ENCODE measurements around the gene FUZ. TPM values are rescaled to one million over a fixed set of nuclear protein-coding genes. Genes with fewer than 3 reads are reported as not detected.
A peak's percentile ranks its signal among the peaks of the same experiment; 100 is the strongest.

Gene FUZ
- total RNA-seq, 4 donors from 2014 or later, result 10.5 to 28.8 (median 23.3) TPM

- H3K27me3 ChIP-seq, result no peaks in the 10 kb centered on the region
- no peaks in the 10 kb centered on the region for H3K9me3 ChIP-seq
- TF ChIP-seq POLR2A (IDR thresholded peaks at IDR 0.05), result peak; percentile 66 to 91
- TF ChIP-seq, protein P1, sequence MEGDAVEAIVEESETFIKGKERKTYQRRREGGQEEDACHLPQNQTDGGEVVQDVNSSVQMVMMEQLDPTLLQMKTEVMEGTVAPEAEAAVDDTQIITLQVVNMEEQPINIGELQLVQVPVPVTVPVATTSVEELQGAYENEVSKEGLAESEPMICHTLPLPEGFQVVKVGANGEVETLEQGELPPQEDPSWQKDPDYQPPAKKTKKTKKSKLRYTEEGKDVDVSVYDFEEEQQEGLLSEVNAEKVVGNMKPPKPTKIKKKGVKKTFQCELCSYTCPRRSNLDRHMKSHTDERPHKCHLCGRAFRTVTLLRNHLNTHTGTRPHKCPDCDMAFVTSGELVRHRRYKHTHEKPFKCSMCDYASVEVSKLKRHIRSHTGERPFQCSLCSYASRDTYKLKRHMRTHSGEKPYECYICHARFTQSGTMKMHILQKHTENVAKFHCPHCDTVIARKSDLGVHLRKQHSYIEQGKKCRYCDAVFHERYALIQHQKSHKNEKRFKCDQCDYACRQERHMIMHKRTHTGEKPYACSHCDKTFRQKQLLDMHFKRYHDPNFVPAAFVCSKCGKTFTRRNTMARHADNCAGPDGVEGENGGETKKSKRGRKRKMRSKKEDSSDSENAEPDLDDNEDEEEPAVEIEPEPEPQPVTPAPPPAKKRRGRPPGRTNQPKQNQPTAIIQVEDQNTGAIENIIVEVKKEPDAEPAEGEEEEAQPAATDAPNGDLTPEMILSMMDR (IDR thresholded peaks at IDR 0.05), result peak in 1 of 4 experiments; percentile 11
- peak within 1 kb of the TSS; percentile 100 for H3K27ac ChIP-seq
- peaks cover 0 to 11% of the 10 kb centered on the region in 2 donors for H3K4me1 ChIP-seq
- DNase-seq, result peak; percentile 92 to 93
- intact Hi-C loops (cut with DNase I; ENCODE audit: low total_unique reads), result no loop called here
- peak within 1 kb of the TSS; percentile 87 to 93 for H3K4me3 ChIP-seq
- H3K36me3 ChIP-seq, result no peaks in the 10 kb centered on the region
Observed at GRCh38 chr19:49850487-49851342, 37.6 kb upstream of the FUZ start, which contains the start of gene PTOV1. Gene PTOV1, plus strand, starts transcription at chr19:49851159.

DNA sequence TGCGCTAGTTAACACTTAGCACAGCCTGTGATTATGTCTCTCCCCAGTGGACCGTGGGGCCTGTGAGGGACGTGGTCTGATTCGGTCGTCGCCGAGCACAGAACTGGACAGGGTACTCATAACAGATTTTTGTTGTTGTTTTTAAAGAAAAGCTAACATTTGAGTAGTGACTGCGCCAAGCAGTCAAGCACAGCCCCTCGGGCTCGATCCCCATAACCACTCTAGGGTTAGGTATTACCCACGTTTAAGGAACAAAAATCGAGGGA is 37.1 kb upstream of the FUZ start:
- intact Hi-C loops (cut with DNase I; ENCODE audit: low total_unique reads), result no loop called here
- Histone ChIP-seq H3K4me3 (peak overlapping the region; percentile 87 to 93), H3K36me3 (no peaks in the 10 kb centered on the region), H3K27me3 (no peaks in the 10 kb centered on the region), H3K27ac (peak overlapping the region; percentile 100), H3K4me1 (peaks cover 0 to 11% of the 10 kb centered on the region in 2 donors), H3K9me3 (no peaks in the 10 kb centered on the region)
- DNase-seq, result peak; percentile 33 to 35
- no peak for TF ChIP-seq POLR2A (IDR thresholded peaks at IDR 0.05)
- TF ChIP-seq, protein P1 (IDR thresholded peaks at IDR 0.05), result no peak

DNA sequence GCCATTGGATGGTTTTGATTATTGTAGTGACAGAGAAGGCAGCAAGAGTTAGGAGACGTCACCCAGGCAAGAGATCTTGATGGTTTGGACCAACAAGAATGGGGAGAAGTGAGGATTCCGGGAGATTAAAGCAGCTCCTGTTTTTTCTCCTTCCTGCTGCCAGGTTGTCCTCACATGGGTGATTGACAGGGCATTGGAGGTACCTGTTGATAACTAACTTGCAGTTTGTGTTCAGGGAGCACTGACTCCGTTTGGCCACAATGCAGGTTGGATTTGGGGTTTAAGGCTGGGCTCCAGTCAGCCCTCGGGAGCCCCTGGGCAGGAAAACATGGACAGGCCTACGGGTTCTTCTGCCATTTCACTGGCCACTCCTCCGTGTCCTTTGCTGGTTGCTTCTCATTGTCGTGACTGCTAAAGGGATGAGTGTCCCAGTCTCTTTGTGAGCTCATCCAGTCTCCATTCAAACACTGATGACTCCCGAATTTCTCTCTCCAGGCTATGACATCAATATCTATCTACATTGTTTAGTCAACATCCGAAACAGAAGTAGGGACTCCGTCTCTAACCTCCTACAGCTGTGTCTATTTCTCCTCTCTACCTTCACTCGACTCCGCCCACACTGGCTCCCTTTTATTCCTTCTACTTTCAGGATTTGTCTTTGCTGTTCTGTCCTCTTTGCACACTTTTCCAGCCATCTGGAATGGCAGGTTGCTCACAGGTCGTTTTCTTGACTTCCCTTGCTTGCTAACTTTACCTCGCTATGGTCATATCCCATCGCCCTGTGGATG is 36.5 kb upstream of the FUZ start:
- TF ChIP-seq, protein P1 (IDR thresholded peaks at IDR 0.05), result no peak
- TF ChIP-seq POLR2A (IDR thresholded peaks at IDR 0.05), result no peak
- peak overlapping the region in 1 of 2 donors; percentile 87 for H3K4me3 ChIP-seq
- H3K27ac ChIP-seq, result peak overlapping the region; percentile 100
- H3K9me3 ChIP-seq, result no peaks in the 10 kb centered on the region
- H3K4me1 ChIP-seq, result peaks cover 0 to 11% of the 10 kb centered on the region in 2 donors
- no peaks in the 10 kb centered on the region for H3K27me3 ChIP-seq
- intact Hi-C loops (cut with DNase I; ENCODE audit: low total_unique reads), result no loop called here
- H3K36me3 ChIP-seq, result no peaks in the 10 kb centered on the region
- DNase-seq, result no peak

- Histone ChIP-seq H3K4me1 (peaks cover 0 to 11% of the 10 kb centered on the region in 2 donors), H3K27ac (no peak overlapping the region), H3K36me3 (no peaks in the 10 kb centered on the region), H3K27me3 (no peaks in the 10 kb centered on the region), H3K4me3 (no peak overlapping the region), H3K9me3 (no peaks in the 10 kb centered on the region)
- DNase-seq, result no peak
- TF ChIP-seq POLR2A (IDR thresholded peaks at IDR 0.05), result no peak
- TF ChIP-seq, protein P1 (IDR thresholded peaks at IDR 0.05), result no peak
- intact Hi-C loops (cut with DNase I; ENCODE audit: low total_unique reads), result no loop called here
Observed at GRCh38 chr19:49848938-49849337, 35.8 kb upstream of the FUZ start.
